Fibroblast of lung (primary cell): Measurements from ENCODE around the gene DEFB125.

Source experiments
- EZH2 ChIP-seq: IDR thresholded peaks from 2 replicates; pipeline ENCODE4 v1.5.1; 2012; ENCODE audit warnings: low read length, control low read depth, mild to moderate bottlenecking; ENCODE audit errors: missing control alignments
- TF ChIP-seq, protein P1 (sequence below), 2 donors: IDR thresholded peaks in 1 of 2; conservative IDR thresholded peaks in 1 of 2; 1 replicate in 1 of 2; 2 replicates in 1 of 2; pipeline ENCODE4 v1.5.1; 2011 to 2012; ENCODE audit warnings: low read length in 2 of 2, control low read depth in 1 of 2, inconsistent platforms in 1 of 2, low read depth in 1 of 2, mild to moderate bottlenecking in 1 of 2

DNA sequence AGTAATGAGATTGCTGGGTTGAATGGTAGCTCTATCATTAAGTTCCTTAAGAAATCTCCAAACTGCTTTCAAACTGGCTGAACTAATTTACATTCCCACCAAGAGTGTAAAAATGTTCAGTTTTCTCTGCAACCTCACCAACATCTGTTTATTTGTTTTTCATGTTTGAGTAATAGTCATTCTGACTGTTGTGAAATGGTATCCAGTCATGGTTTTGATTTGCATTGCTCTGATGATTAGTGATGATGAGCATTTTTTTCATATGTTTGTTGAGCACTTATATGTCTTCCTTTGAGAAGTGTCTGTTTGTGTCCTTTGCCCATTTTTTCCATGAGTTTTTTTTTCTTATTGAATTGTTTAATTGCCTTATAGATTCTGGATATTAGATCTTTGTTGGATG, 24.9 kb downstream of the DEFB125 start:
- TF ChIP-seq EZH2, result no peak
- TF ChIP-seq, protein P1, sequence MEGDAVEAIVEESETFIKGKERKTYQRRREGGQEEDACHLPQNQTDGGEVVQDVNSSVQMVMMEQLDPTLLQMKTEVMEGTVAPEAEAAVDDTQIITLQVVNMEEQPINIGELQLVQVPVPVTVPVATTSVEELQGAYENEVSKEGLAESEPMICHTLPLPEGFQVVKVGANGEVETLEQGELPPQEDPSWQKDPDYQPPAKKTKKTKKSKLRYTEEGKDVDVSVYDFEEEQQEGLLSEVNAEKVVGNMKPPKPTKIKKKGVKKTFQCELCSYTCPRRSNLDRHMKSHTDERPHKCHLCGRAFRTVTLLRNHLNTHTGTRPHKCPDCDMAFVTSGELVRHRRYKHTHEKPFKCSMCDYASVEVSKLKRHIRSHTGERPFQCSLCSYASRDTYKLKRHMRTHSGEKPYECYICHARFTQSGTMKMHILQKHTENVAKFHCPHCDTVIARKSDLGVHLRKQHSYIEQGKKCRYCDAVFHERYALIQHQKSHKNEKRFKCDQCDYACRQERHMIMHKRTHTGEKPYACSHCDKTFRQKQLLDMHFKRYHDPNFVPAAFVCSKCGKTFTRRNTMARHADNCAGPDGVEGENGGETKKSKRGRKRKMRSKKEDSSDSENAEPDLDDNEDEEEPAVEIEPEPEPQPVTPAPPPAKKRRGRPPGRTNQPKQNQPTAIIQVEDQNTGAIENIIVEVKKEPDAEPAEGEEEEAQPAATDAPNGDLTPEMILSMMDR (conservative IDR thresholded peaks at IDR 0.05 in 1 of 2, IDR thresholded peaks at IDR 0.05 in 1 of 2; ENCODE audit: low read depth in 1 of 2, low read length in 2 of 2), result no peak
